DMS53 (cell line): Measurements from ENCODE around the gene PPARGC1A.

ENCODE experiments used
- DNase-seq: peaks from one replicate; lab custom pipeline; 2025; lab: John Stamatoyannopoulos, UW

Gene PPARGC1A

DNA sequence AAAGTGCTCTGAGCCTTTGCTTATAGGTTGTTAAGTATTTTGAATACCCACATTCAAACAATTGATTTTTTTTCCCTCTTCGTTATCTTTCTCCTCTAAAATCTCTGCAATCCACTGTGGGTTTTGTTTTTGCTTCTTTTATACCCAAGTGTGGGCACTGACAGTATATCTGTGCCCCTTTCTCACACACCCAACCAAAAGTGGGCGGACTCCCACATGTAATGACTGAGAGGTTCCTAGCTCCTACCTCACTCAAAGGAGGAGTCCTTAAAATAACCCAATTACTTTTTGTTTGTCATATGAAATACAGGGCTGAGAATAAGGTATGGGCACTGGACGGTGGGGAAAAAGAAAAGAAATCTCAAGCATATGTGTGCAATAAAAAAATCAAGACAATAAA lies 51.7 kb downstream of the PPARGC1A start:
- no peak for DNase-seq

DNA sequence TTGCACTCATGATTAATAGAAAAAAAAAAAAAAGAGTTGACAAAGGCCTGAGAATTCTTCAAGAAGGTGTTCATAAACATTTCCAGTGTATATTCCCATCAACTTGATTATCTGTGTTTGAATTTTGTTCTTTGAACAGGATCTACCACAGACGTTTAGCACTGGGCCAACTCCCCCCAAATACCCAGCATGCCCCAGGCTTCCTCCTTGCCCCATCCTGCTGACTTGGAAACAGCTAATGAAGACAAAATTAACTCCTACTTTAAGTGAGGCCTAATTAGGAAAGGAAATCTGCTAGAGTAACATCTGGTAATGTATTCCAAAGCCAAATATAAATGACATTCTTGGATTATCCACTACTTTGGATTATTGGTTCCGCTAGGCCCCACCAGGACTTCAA lies 52.5 kb downstream of the PPARGC1A start:
- DNase-seq, result no peak

GRCh38 chr4:23835774-23836478 lies 53.9 kb downstream of the PPARGC1A start:
- DNase-seq, result peak; percentile 8

- DNase-seq, result no peak
Measured at GRCh38 chr4:23828779-23829178, 61.1 kb downstream of the PPARGC1A start.

DNA sequence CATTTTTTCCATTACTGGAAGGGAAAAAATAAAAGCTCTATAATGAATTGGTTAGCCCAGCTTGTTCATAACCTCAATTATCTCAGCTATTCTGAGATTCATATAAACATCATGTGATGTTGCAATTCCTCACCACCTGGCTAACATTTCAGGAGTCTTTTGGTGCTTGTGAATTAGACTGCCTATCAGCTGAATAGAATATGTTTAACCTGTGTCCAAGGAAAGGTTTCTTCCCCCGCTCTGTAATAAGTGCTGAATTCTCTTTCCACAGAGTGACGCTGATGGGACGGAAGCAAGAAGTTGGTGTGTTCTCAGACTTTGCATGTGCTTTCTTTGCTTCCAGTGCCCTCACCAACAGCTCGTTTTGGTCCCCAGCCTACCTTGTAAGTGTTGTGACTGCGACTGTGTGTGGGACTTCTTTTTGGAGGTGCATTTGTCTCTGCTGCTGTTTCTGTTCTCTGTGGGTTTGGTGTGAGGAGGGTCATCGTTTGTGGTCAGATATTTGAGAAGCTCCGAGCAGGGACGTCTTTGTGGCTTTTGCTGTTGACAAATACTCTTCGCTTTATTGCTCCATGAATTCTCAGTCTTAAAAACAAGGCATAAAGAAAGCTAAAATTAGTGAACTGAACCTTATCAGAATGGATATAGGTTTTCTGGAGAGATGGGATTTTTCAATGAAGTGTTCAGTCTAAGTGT lies 61.7 kb downstream of the PPARGC1A start:
- no peak for DNase-seq

GRCh38 chr4:23822181-23822580 lies 67.7 kb downstream of the PPARGC1A start:
- DNase-seq, result no peak

- peak; percentile 17 for DNase-seq
Measured at GRCh38 chr4:23819041-23819511, 70.8 kb downstream of the PPARGC1A start.

DNA sequence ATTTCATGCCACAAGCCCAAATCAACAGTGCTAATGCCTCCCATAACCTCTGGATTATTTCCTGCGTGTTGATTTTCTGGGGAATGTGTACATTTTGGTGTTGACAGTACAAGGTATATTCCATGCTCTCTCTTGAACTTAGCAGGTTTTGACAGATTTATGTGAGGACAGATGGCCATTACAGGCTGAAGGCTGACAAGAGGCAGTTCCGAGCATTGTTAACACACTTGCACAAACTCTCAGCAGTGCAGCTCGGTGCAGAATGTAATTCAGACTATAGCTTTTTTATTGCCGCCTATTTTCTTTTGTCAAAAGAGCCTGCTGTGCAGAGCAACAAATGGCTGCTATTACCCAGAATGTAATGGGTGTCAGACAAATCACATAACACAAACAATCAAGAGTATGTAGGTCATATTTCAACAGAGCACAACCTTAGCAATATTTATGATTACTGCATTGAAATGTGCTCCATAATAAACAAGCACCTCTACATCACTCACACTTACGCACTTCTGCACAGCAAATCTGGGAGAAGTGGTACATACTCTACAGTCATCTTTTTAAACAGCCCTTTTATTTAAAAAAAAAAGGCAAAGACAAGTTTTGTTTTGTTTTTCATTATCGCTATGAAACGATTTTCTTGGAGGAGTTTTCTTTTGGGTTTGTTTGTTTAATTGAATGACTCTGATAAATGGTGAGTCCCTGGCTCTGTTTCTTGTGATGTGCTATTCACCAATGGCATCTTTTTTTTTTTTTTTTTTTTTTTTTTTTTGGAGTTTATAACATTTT lies 71.6 kb downstream of the PPARGC1A start:
- no peak for DNase-seq

- DNase-seq, result no peak
Measured at GRCh38 chr4:23814996-23815660, 74.7 kb downstream of the PPARGC1A start.

DNA sequence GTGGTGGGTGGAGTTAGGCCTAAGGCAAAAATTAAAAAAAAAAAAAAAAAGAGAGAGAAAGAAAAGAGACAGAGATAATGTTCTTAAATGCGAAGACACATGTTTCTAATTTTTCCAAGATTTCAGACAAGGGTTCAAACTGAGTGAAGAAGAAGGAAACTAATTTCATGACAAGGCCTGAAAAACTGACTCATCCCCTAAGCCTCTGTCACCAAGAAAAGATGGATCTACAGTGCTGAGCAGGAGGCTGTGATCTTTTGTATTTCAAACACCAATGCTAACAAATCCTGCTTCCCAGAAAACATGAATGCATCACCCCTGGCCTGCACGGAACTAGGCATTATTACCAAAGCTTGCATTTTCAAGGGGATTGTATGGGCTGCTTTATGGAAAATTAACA lies 75.3 kb downstream of the PPARGC1A start:
- DNase-seq, result no peak

DNA sequence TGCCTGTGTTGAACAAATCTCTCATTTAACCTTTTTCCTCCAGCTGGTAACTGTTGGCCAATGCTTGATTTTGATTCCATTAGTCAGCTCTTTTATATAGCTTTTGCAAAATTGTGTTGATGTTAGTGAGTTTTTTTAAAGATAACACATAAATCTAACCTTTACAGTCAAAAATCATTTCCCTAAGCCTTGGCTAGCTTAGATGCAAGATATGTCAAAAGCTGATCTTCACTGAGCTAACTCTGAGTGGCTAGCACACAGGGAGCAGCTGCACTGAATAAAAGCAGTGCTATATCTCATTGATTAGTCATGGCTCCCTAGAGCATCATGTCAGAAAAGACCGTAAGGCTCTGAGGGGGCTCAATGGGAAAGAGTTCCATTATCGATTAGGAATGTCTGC lies 78.7 kb downstream of the PPARGC1A start:
- DNase-seq, result peak; percentile 6

DNA sequence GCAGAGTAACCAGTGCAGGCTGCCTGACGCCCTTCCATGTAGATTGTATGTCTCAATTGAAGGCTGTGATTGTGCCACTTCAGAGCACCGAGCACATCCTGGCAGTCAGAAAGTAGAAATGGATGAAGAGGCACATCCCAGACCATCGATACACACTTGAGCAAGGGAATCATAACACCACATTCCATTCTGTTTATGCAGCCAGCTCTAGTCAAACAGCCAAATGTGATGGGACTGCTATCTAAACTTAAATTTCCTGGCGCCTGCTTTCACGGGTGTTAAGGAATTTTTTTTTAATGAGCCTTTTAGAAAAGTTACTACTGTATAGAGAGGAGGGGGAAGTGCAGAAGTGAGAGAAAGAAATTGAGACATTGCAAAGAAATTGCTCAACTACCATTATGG lies 84.4 kb downstream of the PPARGC1A start:
- no peak for DNase-seq

DNA sequence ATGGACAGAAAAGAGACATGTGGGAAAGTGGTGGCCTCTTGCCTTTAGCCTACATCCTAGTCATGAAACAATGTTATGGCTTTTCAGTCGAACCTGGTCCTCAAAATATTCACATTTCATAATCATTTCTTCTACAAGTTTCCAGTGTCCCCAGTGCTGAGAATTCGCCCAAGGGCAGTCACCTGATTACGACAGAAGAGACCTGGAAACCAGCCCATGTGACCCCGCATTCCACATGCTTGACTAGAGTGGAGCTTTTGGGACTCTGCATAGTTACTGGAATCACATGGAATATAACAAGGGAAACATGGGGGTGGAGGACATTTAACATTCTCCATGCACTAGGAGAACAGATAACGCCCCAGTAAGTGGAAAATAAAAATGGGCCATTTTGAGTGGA lies 100.1 kb downstream of the PPARGC1A start:
- DNase-seq, result no peak

- DNase-seq, result no peak
Measured at GRCh38 chr4:23788460-23788859, 101.4 kb downstream of the PPARGC1A start.

- DNase-seq, result no peak
Measured at GRCh38 chr4:23788027-23788426, 101.8 kb downstream of the PPARGC1A start.

DNA sequence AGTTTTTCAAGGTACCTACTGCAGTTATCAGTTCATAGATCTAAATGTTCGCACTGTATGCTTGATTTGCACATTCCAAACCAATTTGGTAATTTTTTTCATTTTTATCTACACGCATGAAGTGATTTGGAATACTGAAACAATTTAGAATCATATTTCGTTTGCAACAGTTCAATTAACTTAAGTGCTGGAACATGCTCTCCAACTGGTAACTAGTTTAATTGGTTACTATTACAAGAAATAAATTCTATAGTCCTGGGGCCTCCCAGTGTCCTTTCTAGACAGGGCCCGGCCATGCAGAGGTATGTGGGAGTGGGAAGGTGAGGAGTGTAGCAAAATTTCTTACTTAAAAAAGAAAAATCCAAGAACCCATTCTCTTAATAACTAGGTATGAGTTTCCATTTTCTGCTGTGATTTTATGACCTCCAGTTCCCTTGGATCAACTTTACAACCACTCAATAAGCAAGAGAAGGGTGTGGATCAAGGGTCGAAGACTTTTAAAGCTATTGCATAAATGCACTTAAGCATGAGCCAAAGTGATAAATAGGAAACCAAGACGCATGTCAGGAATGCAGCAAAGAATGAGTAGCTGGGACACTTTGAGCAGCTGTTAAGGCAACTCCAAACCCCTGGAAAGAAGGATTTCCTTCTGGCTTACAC lies 106.9 kb downstream of the PPARGC1A start:
- no peak for DNase-seq

GRCh38 chr4:23779839-23780238 lies 110.0 kb downstream of the PPARGC1A start:
- no peak for DNase-seq

- no peak for DNase-seq
Measured at GRCh38 chr4:23779422-23779821, 110.4 kb downstream of the PPARGC1A start.

DNA sequence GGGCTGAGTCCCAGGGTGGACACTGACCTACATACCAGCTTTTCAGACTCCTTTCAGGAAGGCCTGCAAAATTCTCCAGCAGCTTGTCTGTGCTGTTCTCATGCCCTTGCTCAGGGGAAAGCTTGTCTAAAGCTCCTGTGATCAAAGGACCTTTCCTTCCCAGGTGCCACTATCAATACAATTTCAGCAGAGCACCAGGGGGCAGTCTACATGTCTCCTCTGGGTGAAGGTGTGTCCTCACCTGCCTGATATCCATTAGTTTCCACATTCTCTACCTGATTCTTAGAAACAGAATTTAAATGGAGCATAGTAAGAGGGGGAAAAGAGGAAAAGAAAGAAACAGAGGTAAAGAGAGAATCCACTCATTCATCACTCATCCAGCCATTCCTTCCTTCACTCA lies 114.2 kb downstream of the PPARGC1A start:
- DNase-seq, result peak; percentile 74

- no peak for DNase-seq
Measured at GRCh38 chr4:23774909-23775308, 114.9 kb downstream of the PPARGC1A start.

DNA sequence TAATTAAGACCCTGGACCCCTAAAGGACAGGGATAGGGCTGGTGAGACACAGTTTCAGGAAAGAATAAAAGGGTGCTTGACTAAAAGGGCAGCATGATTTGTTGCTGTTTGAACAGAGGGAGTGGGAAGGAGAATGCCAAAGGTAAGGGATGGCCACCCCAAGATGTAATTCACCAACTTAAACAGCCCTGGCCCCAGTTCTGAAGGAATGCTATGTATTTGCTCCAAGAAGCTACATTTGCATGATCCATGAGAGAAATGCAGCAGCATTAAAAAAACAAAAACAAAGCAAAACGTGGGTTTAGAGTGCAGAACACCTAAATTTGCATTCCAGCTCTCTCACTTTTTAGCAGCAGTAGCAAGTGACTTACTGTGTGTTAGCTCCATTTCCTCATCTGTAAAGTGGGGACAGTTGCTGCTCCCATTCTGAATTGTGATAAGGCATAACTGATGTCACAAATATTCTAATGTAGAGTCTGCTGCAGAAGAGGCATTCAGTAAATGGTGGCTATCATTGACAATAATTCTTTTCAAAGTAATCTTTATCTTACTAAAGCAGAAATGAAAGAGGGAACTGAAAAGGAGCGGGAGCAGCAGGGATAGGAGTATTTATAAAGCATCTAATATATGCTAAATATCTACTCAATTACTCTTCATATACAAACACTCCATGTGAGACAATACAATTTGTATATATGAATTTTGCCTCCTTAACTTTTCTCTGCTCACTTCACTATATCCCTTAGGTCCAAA lies 115.8 kb downstream of the PPARGC1A start:
- no peak for DNase-seq
